OCI-LY1 (cell line): ENCODE data around the gene PXMP4.

Experiments
- CTCF ChIP-seq: fragments of 200-600 bp; sonication (generic), shearing (Covaris generic); IDR thresholded peaks from 2 replicates; pipeline ENCODE4 v1.5.1; 2017; ENCODE audit warnings: mild to moderate bottlenecking, antibody characterized with exemption, low read length, moderate library complexity, mixed read lengths
- EZH2 ChIP-seq: fragments of 200-600 bp; sonication (generic), shearing (Covaris generic); IDR thresholded peaks from 2 replicates; pipeline ENCODE4 v1.8.0; 2017; ENCODE audit warnings: borderline replicate concordance, mixed run types, mild to moderate bottlenecking, antibody characterized with exemption, low read length, moderate library complexity, mixed read lengths

GRCh38 chr20:33751775-33752174 is 31.7 kb upstream of the PXMP4 start:
- TF ChIP-seq CTCF (peak; percentile 22; the same call in 1 of the 2 replicates), EZH2 (no peak)
